K562 (cell line): Measurements from ENCODE around the gene KLHL18. TPM values are rescaled to one million over a fixed set of nuclear protein-coding genes. Genes with fewer than 3 reads are reported as not detected.

Experiments used
- ATF4 ChIP-seq: fragments of 450-650 bp; formaldehyde crosslinking; IDR thresholded peaks from 2 replicates; pipeline ENCODE4 v1.4.0; 2022; ENCODE audit warnings: mild to moderate bottlenecking, moderate library complexity
- CBX3 ChIP-seq, 2 experiments: IDR thresholded peaks; 1 replicate in 1 of 2; 2 replicates in 1 of 2; pipeline ENCODE4 v1.6.1; 2012; ENCODE audit warnings: inconsistent platforms in 2 of 2, low read length in 2 of 2, borderline replicate concordance in 1 of 2, control low read depth in 1 of 2
- CTCFL ChIP-seq: IDR thresholded peaks from 2 replicates; pipeline ENCODE4 v1.6.1; 2011; ENCODE audit warnings: borderline replicate concordance, low read depth, mild to moderate bottlenecking, moderate library complexity, low read length; ENCODE audit not compliant: insufficient read depth, poor library complexity, severe bottlenecking
- FOXP1 ChIP-seq: sonication (generic); formaldehyde crosslinking; IDR thresholded peaks from 2 replicates; pipeline ENCODE4 v1.8.0; 2022; ENCODE audit warnings: mild to moderate bottlenecking, missing genetic modification reagents
- GABPB2 ChIP-seq: fragments of 250-450 bp; sonication (Bioruptor Pico); conservative IDR thresholded peaks from 2 replicates; pipeline ENCODE4 v1.5.1; 2021; ENCODE audit warnings: mild to moderate bottlenecking
- GATA2 ChIP-seq: sonication (generic); formaldehyde crosslinking; IDR thresholded peaks from 2 replicates; pipeline ENCODE4 v1.4.0; 2020; ENCODE audit warnings: mild to moderate bottlenecking, missing genetic modification reagents
- KHSRP ChIP-seq: fragments of 450-650 bp; IDR thresholded peaks from 2 replicates; pipeline ENCODE4 v1.6.1; 2017
- NCOA1 ChIP-seq: fragments of 450-650 bp; IDR thresholded peaks from 2 replicates; pipeline ENCODE4 v1.6.1; 2016; ENCODE audit warnings: low read depth
- NCOA6 ChIP-seq: fragments of 450-650 bp; IDR thresholded peaks from 2 replicates; pipeline ENCODE4 v1.6.1; 2017; ENCODE audit warnings: mild to moderate bottlenecking
- NR4A1 ChIP-seq, 2 experiments: fragments of 250-450 bp in 1 of 2; fragments of 450-650 bp in 1 of 2; sonication (Bioruptor Pico) in 1 of 2; IDR thresholded peaks; 2 replicates each; pipeline versions ENCODE4 v1.4.0 to v1.6.1; 2016 to 2020; ENCODE audit warnings: mild to moderate bottlenecking in 2 of 2, missing compliant biosample characterization in 1 of 2, missing genetic modification characterization in 1 of 2, moderate library complexity in 1 of 2
- RBFOX2 ChIP-seq: fragments of 200-400 bp; formaldehyde crosslinking; IDR thresholded peaks from 2 replicates; pipeline ENCODE4 v1.6.1; 2017; ENCODE audit warnings: low read depth, mild to moderate bottlenecking, low read length, moderate library complexity
- RFX5 ChIP-seq: IDR thresholded peaks from 2 replicates; pipeline ENCODE4 v1.6.1; 2011; ENCODE audit warnings: low read depth, mild to moderate bottlenecking, improper control_type of control experiment, low read length
- RFX7 ChIP-seq: fragments of 250-450 bp; sonication (Bioruptor Pico); IDR thresholded peaks from 2 replicates; pipeline ENCODE4 v1.5.1; 2021; ENCODE audit warnings: mild to moderate bottlenecking
- SOX6 ChIP-seq: fragments of 450-650 bp; IDR thresholded peaks from 2 replicates; pipeline ENCODE4 v1.6.1; 2014; ENCODE audit warnings: mild to moderate bottlenecking
- SP1 ChIP-seq: sonication (generic); formaldehyde crosslinking; IDR thresholded peaks from 2 replicates; pipeline ENCODE4 v1.8.1; 2022; ENCODE audit warnings: mild to moderate bottlenecking, missing genetic modification reagents
- SREBF1 ChIP-seq: fragments of 150-350 bp; IDR thresholded peaks from 2 replicates; pipeline ENCODE4 v1.6.1; 2014; ENCODE audit warnings: antibody characterized with exemption, low read depth, low read length, borderline replicate concordance
- TFAM ChIP-seq: fragments of 250-450 bp; sonication (Bioruptor Pico); conservative IDR thresholded peaks from 2 replicates; pipeline ENCODE4 v1.5.0; 2021; ENCODE audit warnings: mild to moderate bottlenecking, moderate library complexity
- ZNF398 ChIP-seq: fragments of 250-450 bp; sonication (Bioruptor Pico); IDR thresholded peaks from 2 replicates; pipeline ENCODE4 v1.8.0; 2021; ENCODE audit warnings: moderate library complexity, mild to moderate bottlenecking, inconsistent platforms
- ZNF449 ChIP-seq: fragments of 250-450 bp; sonication (Bioruptor Pico); IDR thresholded peaks from 2 replicates; pipeline ENCODE4 v1.8.0; 2022; ENCODE audit warnings: moderate library complexity, mild to moderate bottlenecking, inconsistent platforms
- ZNF717 ChIP-seq: fragments of 250-450 bp; sonication (Bioruptor Pico); IDR thresholded peaks from 2 replicates; pipeline ENCODE4 v1.5.0; 2021
- ZNF778 ChIP-seq: fragments of 450-650 bp; formaldehyde crosslinking; IDR thresholded peaks from 2 replicates; pipeline ENCODE4 v1.4.0; 2020; ENCODE audit warnings: mild to moderate bottlenecking, moderate library complexity
- polyA plus RNA-seq, 8 experiments: library from polyadenylated mRNA; depleted of rRNA in 4 of 8; stranded (reverse) in 5 of 8; unstranded in 3 of 8; fragments of >200 nt; fragmentation: Nextera tagmentation in 2 of 8; fragmentation: Illumina TruSeq in 1 of 8; extraction: Ambion mirVana in 2 of 8; extraction: Trizol in 1 of 8; gene quantifications; 2 replicates each; pipeline versions ENCODE4 v1.2.1 to v1.2.3, GENCODE V29; 2011 to 2014; ENCODE audit warnings: inconsistent platforms in 1 of 8, missing spikeins in 1 of 8
- total RNA-seq, 7 experiments: library from RNA; depleted of rRNA in 6 of 7; stranded (reverse); fragments of >200 nt in 6 of 7; fragmentation: Illumina TruSeq in 2 of 7; extraction: Trizol in 2 of 7; gene quantifications; 2 replicates each; pipeline versions ENCODE4 v1.2.1 to v1.2.3, GENCODE V29; 2011 to 2021; ENCODE audit warnings: low replicate concordance in 1 of 7

The KLHL18 gene
- total and polyA plus RNA-seq, 9 of the 15 experiments (the other 6 are each of a cell fraction or from before 2014, with no cell fraction given): 26.7 to 97.5 (median 48.7) TPM

- no peak for TF ChIP-seq ZNF449 (CRISPR knock-in tag)
- no peak; a peak in 1 of 3 replicates for TF ChIP-seq CBX3 (IDR thresholded peaks at IDR 0.05; ENCODE audit: borderline replicate concordance in 1 of 2, low read length in 2 of 2)
- TF ChIP-seq RBFOX2: no peak
- TF ChIP-seq NR4A1 (CRISPR knock-in tag; IDR thresholded peaks at IDR 0.05): no peak
- no peak for TF ChIP-seq NR4A1 (tag; IDR thresholded peaks at IDR 0.05)
- no peak for TF ChIP-seq ZNF717 (CRISPR knock-in tag)
- TF ChIP-seq SREBF1: no peak
- TF ChIP-seq TFAM (CRISPR knock-in tag): no peak
- no peak for TF ChIP-seq RFX7 (CRISPR knock-in tag)
- TF ChIP-seq KHSRP: no peak
- TF ChIP-seq ZNF398 (CRISPR knock-in tag): no peak
- TF ChIP-seq GATA2: no peak
- no peak for TF ChIP-seq SP1
- no peak for TF ChIP-seq SOX6
- no peak for TF ChIP-seq ZNF778
- no peak for TF ChIP-seq NCOA6
- TF ChIP-seq ATF4 (CRISPR knock-in tag): no peak
- TF ChIP-seq RFX5: no peak
- TF ChIP-seq GABPB2: no peak
- no peak for TF ChIP-seq FOXP1
- no peak for TF ChIP-seq CTCFL
- TF ChIP-seq NCOA1: no peak
These were observed 98.8 kb downstream of the KLHL18 start (continued) for GRCh38 chr3:47381317-47382157.
